GM12878 (cell line): ENCODE data around the gene LRP5. TPM values are rescaled to one million over a fixed set of nuclear protein-coding genes. Genes with fewer than 3 reads are reported as not detected.

Experiments
- ATAC-seq: fragments of 200-7000 bp; cut with Tn5 transposase; 3 replicates; pipeline ENCODE4 v1.9.1; 2020; ENCODE audit warnings: mild to moderate bottlenecking, moderate library complexity
- BruUV-seq: library from RNA; stranded (reverse); fragments of 400-500 nt; replicated peaks from 2 replicates; lab custom pipeline; 2021; lab: Mats Ljungman, UMichigan
- CTCF ChIA-PET: fragments of 300-600 bp; sonication (Branson Sonifier 250); formaldehyde crosslinking; extraction: SDS; loops from one replicate; lab custom pipeline; 2021; ENCODE audit warnings: inconsistent platforms; lab: Yijun Ruan, JAX
- POLR2A ChIA-PET: fragments of 350-600 bp; formaldehyde crosslinking; extraction: SDS; loops from one replicate; lab custom pipeline; 2021; ENCODE audit warnings: inconsistent platforms; lab: Charles Lee
- RAD21 ChIA-PET: fragments of 300-600 bp; sonication (Branson Sonifier 250); formaldehyde crosslinking; loops from one replicate; lab custom pipeline; 2023; ENCODE audit warnings: antibody characterized with exemption; ENCODE audit not compliant: unreplicated experiment; lab: Charles Lee
- SMC1A ChIA-PET: fragments of 300-600 bp; sonication (Branson Sonifier 250); formaldehyde crosslinking; loops from one replicate; lab custom pipeline; 2023; ENCODE audit not compliant: unreplicated experiment, uncharacterized antibody; lab: Charles Lee
- DNase-seq: peaks from one replicate; pipeline ENCODE4 v3.0.0-alpha.2; 2011; ENCODE audit warnings: low read depth, low spot score
- FAIRE-seq: peaks from 3 replicates; lab custom pipeline; 2011; peaks lifted over from hg19 to GRCh38; lab: Jason Lieb, UNC
- H2AFZ ChIP-seq: 2 replicates; pipeline ENCODE4 v1.6.0; 2011; ENCODE audit warnings: low read depth, low read length, control low read depth; ENCODE audit not compliant: control insufficient read depth
- H3K27ac ChIP-seq: 2 replicates; pipeline ENCODE4 v1.5.1; 2011; ENCODE audit warnings: control low read depth; ENCODE audit not compliant: control insufficient read depth, insufficient read depth
- H3K27me3 ChIP-seq, 2 experiments: replicated peaks in 1 of 2; 2 replicates each; pipeline versions ENCODE4 v1.6.0 to v1.6.1; 2011; ENCODE audit warnings: low read length in 1 of 2; ENCODE audit not compliant: control insufficient read depth in 2 of 2, insufficient read depth in 2 of 2
- H3K36me3 ChIP-seq, 2 experiments: 2 replicates each; pipeline ENCODE4 v1.5.1; 2011; ENCODE audit warnings: low read length in 1 of 2; ENCODE audit not compliant: control insufficient read depth in 2 of 2, insufficient read depth in 2 of 2
- H3K4me1 ChIP-seq: 2 replicates; pipeline ENCODE4 v1.6.1; 2011; ENCODE audit warnings: mild to moderate bottlenecking, low read length, moderate library complexity, mixed read lengths; ENCODE audit not compliant: control insufficient read depth, insufficient read depth
- H3K4me2 ChIP-seq: 2 replicates; pipeline ENCODE4 v1.6.0; 2011; ENCODE audit warnings: control low read depth; ENCODE audit not compliant: control insufficient read depth, insufficient read depth
- H3K4me3 ChIP-seq: fragments of 200-600 bp; sonication (generic); 2 replicates; pipeline ENCODE4 v1.5.1; 2016
- H3K79me2 ChIP-seq: 2 replicates; pipeline ENCODE4 v1.6.0; 2011; ENCODE audit warnings: low read length; ENCODE audit not compliant: control insufficient read depth, insufficient read depth
- H3K9ac ChIP-seq: 2 replicates; pipeline ENCODE4 v1.8.0; 2011; ENCODE audit warnings: low read length, control low read depth, mixed read lengths; ENCODE audit not compliant: control insufficient read depth, insufficient read depth
- H3K9me3 ChIP-seq: replicated peaks from 3 replicates; pipeline ENCODE4 v1.5.1; 2011; ENCODE audit warnings: mild to moderate bottlenecking, low read length; ENCODE audit not compliant: control insufficient read depth, insufficient read depth
- H4K20me1 ChIP-seq: 2 replicates; pipeline ENCODE4 v1.6.0; 2011; ENCODE audit not compliant: control insufficient read depth, insufficient read depth
- BCL11A ChIP-seq: IDR thresholded peaks from 2 replicates; pipeline ENCODE4 v1.6.1; 2011; ENCODE audit warnings: low read depth, low read length
- BMI1 ChIP-seq: fragments of 450-650 bp; IDR thresholded peaks from 2 replicates; pipeline ENCODE4 v1.6.1; 2016; ENCODE audit warnings: mild to moderate bottlenecking, moderate library complexity, borderline replicate concordance
- HDAC2 ChIP-seq: fragments of 200-600 bp; sonication (generic); IDR thresholded peaks from 2 replicates; pipeline ENCODE4 v1.6.1; 2017
- HDAC6 ChIP-seq: fragments of 200-600 bp; sonication (generic); IDR thresholded peaks from one replicate; pipeline ENCODE4 v1.8.0; 2017; ENCODE audit warnings: antibody characterized with exemption; ENCODE audit not compliant: unreplicated experiment
- MTA3 ChIP-seq: IDR thresholded peaks from 2 replicates; pipeline ENCODE4 v1.6.1; 2012; ENCODE audit warnings: low read length, inconsistent platforms, borderline replicate concordance
- NFIC ChIP-seq: IDR thresholded peaks from 2 replicates; pipeline ENCODE4 v1.6.1; 2012; ENCODE audit warnings: low read depth, mild to moderate bottlenecking, inconsistent platforms, low read length, moderate library complexity
- NR2F1 ChIP-seq: fragments of 450-650 bp; conservative IDR thresholded peaks from 2 replicates; pipeline ENCODE4 v1.6.1; 2017; ENCODE audit warnings: mild to moderate bottlenecking
- PBX3 ChIP-seq: IDR thresholded peaks from 2 replicates; pipeline ENCODE4 v1.6.1; 2011; ENCODE audit warnings: mild to moderate bottlenecking, low read depth, low read length, moderate library complexity; ENCODE audit not compliant: insufficient replicate concordance
- POLR2AphosphoS2 ChIP-seq: IDR thresholded peaks from 2 replicates; pipeline ENCODE4 v1.6.1; 2011; ENCODE audit warnings: low read depth, mild to moderate bottlenecking, low read length, improper control_type of control experiment, moderate library complexity
- RCOR1 ChIP-seq: conservative IDR thresholded peaks from 2 replicates; pipeline ENCODE4 v1.6.1; 2012; ENCODE audit warnings: low read depth, low read length, improper control_type of control experiment
- SIN3A ChIP-seq: IDR thresholded peaks from 2 replicates; pipeline ENCODE4 v1.6.1; 2012; ENCODE audit warnings: low read depth, low read length, improper control_type of control experiment
- YBX1 ChIP-seq: fragments of 450-650 bp; IDR thresholded peaks from 2 replicates; pipeline ENCODE4 v1.6.1; 2016; ENCODE audit warnings: antibody characterized with exemption
- ZNF384 ChIP-seq: IDR thresholded peaks from 2 replicates; pipeline ENCODE4 v1.6.1; 2012; ENCODE audit warnings: low read depth, mild to moderate bottlenecking, low read length, improper control_type of control experiment, borderline replicate concordance
- WGBS: methylation state at CpG from one replicate; pipeline ENCODE4 v1.1.6; 2016; ENCODE audit warnings: low lambda C conversion rate; ENCODE audit not compliant: insufficient replicate concordance, insufficient coverage; ENCODE audit errors: missing lambda C conversion rate; 5-methylcytosine and 5-hydroxymethylcytosine counted together
- in situ Hi-C: fragments of 300-500 bp; cut with MboI; formaldehyde crosslinking; loops from 9 replicates; pipeline ENCODE4 v1.14.3; 2018; ENCODE audit warnings: mixed read lengths
- intact Hi-C: fragments of 100-400 bp; cut with micrococcal nuclease; formaldehyde crosslinking; loops from one replicate; pipeline ENCODE4 v1.14.2; 2022; ENCODE audit not compliant: unreplicated experiment
- polyA plus RNA-seq, 11 experiments: library from polyadenylated mRNA; depleted of rRNA in 4 of 11; unstranded in 6 of 11; stranded (reverse) in 5 of 11; fragments of >200 nt; fragmentation: Nextera tagmentation in 4 of 11; fragmentation: Illumina TruSeq in 1 of 11; extraction: Ambion mirVana in 4 of 11; extraction: Trizol in 1 of 11; gene quantifications; 1 replicate in 1 of 11; 2 replicates in 10 of 11; pipeline versions ENCODE4 v1.2.1 to v1.2.3, GENCODE V29; 2011 to 2016; ENCODE audit warnings: inconsistent platforms in 2 of 11, missing spikeins in 2 of 11, low read depth in 1 of 11
- total RNA-seq, 4 experiments: library from RNA; depleted of rRNA in 3 of 4; stranded (reverse); fragments of >200 nt in 3 of 4; fragmentation: Illumina TruSeq in 1 of 4; extraction: Trizol in 1 of 4; gene quantifications; 2 replicates each; pipeline versions ENCODE4 v1.2.1 to v1.2.3, GENCODE V29; 2013 to 2021

The LRP5 gene
- total and polyA plus RNA-seq, 10 of the 15 experiments (the other 5 are each of a cell fraction or from before 2014, with no cell fraction given): 0.37 to 34.0 (median 6.6) TPM

GRCh38 chr11:68276861-68277260 is 35.5 kb upstream of the LRP5 start:
- no TSS peak for BruUV-seq
- Histone ChIP-seq H4K20me1 (no peaks in the 10 kb centered on the region), H3K9me3 (peaks cover 1% of the 10 kb centered on the region; the same call in 1 of the 3 replicates), H3K4me1 (peaks cover 14% of the 10 kb centered on the region), H3K9ac (no peak overlapping the region), H3K36me3 (no peaks in the 10 kb centered on the region), H3K27ac (no peak overlapping the region), H3K27me3 (no peaks in the 10 kb centered on the region), H2AFZ (no peak overlapping the region), H3K4me2 (no peak overlapping the region), H3K79me2 (peaks cover 12% of the 10 kb centered on the region), H3K4me3 (no peak overlapping the region)
- intact Hi-C loops: no loop called here
- 92% methylated on average over 6 of the region's 6 CpGs for WGBS
- ATAC-seq (no peak), FAIRE-seq (no peak), DNase-seq (no peak)
- ChIA-PET POLR2A (interaction anchor here (0.6 kb wide), 1 partner anchor 275 kb away, joined by 3 read pairs; no protein-coding TSS in a partner anchor), CTCF (interaction anchor here (2.6 kb wide), 1 partner anchor 10 kb away, joined by 10 read pairs; no protein-coding TSS in a partner anchor), SMC1A (no interaction called here), RAD21 (no interaction called here)
- in situ Hi-C loops: no loop called here
- TF ChIP-seq NR2F1: no peak
- no peak for TF ChIP-seq RCOR1
- TF ChIP-seq PBX3: no peak
- no peak for TF ChIP-seq HDAC6
- TF ChIP-seq BCL11A: no peak
- no peak for TF ChIP-seq SIN3A
- TF ChIP-seq NFIC: no peak
- TF ChIP-seq HDAC2: no peak
- no peak for TF ChIP-seq BMI1
- TF ChIP-seq YBX1: no peak
- no peak for TF ChIP-seq POLR2AphosphoS2
- TF ChIP-seq ZNF384: no peak
- no peak for TF ChIP-seq MTA3
